H9 (cell line): ENCODE measurements around the gene ACER1. TPM values are rescaled to one million over a fixed set of nuclear protein-coding genes. Genes with fewer than 3 reads are reported as not detected.

Source experiments
- DNase-seq: peaks from one replicate; pipeline ENCODE4 v3.0.0-alpha.2; 2017
- H2AFZ ChIP-seq: one replicate; pipeline ENCODE4 v1.6.1; 2013; ENCODE audit warnings: mild to moderate bottlenecking, low read length, control low read depth, moderate library complexity
- H2AK5ac ChIP-seq: 2 replicates; pipeline ENCODE4 v1.6.1; 2013; ENCODE audit warnings: low read length, control low read depth, mixed read lengths; ENCODE audit not compliant: insufficient read length
- H2BK120ac ChIP-seq: one replicate; pipeline ENCODE4 v1.6.1; 2013; ENCODE audit warnings: low read depth, mild to moderate bottlenecking, low read length, control low read depth, inconsistent platforms; ENCODE audit not compliant: poor library complexity, severe bottlenecking
- H2BK12ac ChIP-seq: 2 replicates; pipeline ENCODE4 v1.6.1; 2013; ENCODE audit warnings: low read length, control low read depth, mixed read lengths, low read depth; ENCODE audit not compliant: insufficient read length
- H2BK15ac ChIP-seq: 2 replicates; pipeline ENCODE4 v1.6.1; 2013; ENCODE audit warnings: low read depth, low read length, control low read depth
- H2BK20ac ChIP-seq: one replicate; pipeline ENCODE4 v1.6.1; 2013; ENCODE audit warnings: low read depth, mild to moderate bottlenecking, low read length, control low read depth, inconsistent platforms; ENCODE audit not compliant: poor library complexity, severe bottlenecking
- H2BK5ac ChIP-seq: 2 replicates; pipeline ENCODE4 v1.6.1; 2013; ENCODE audit warnings: low read length, control low read depth, mixed read lengths; ENCODE audit not compliant: insufficient read length
- H3K14ac ChIP-seq: 2 replicates; pipeline ENCODE4 v1.6.1; 2013; ENCODE audit warnings: low read length, control low read depth; ENCODE audit not compliant: insufficient read depth
- H3K18ac ChIP-seq: 2 replicates; pipeline ENCODE4 v1.6.1; 2013; ENCODE audit warnings: low read depth, mild to moderate bottlenecking, mixed read lengths, low read length, control low read depth; ENCODE audit not compliant: insufficient read length
- H3K23ac ChIP-seq: 2 replicates; pipeline ENCODE4 v1.6.1; 2013; ENCODE audit warnings: low read length, control low read depth, mixed read lengths, low read depth; ENCODE audit not compliant: insufficient read length
- H3K23me2 ChIP-seq: 2 replicates; pipeline ENCODE4 v1.6.1; 2013; ENCODE audit warnings: low read depth, mild to moderate bottlenecking, mixed read lengths, low read length, control low read depth; ENCODE audit not compliant: insufficient read length, poor library complexity, severe bottlenecking
- H3K27ac ChIP-seq: 2 replicates; pipeline ENCODE4 v1.5.1; 2013; ENCODE audit warnings: low read length, control low read depth, mixed read lengths, low read depth; ENCODE audit not compliant: insufficient read length
- H3K27me3 ChIP-seq: 2 replicates; pipeline ENCODE4 v1.6.1; 2013; ENCODE audit warnings: low read length, control low read depth, inconsistent platforms; ENCODE audit not compliant: insufficient read depth
- H3K4ac ChIP-seq: 2 replicates; pipeline ENCODE4 v1.6.1; 2013; ENCODE audit warnings: low read depth, mild to moderate bottlenecking, control low read depth, inconsistent platforms, low read length, moderate library complexity
- H3K4me1 ChIP-seq: 2 replicates; pipeline ENCODE4 v1.6.1; 2013; ENCODE audit warnings: low read length, control low read depth, inconsistent platforms; ENCODE audit not compliant: insufficient read depth
- H3K4me2 ChIP-seq: 2 replicates; pipeline ENCODE4 v1.6.1; 2013; ENCODE audit warnings: low read length, control low read depth, mixed read lengths; ENCODE audit not compliant: insufficient read length, insufficient read depth
- H3K56ac ChIP-seq: 2 replicates; pipeline ENCODE4 v1.6.1; 2013; ENCODE audit warnings: low read depth, mild to moderate bottlenecking, mixed read lengths, low read length, control low read depth; ENCODE audit not compliant: insufficient read length
- H3K79me1 ChIP-seq: 2 replicates; pipeline ENCODE4 v1.6.1; 2013; ENCODE audit warnings: low read depth, mild to moderate bottlenecking, moderate library complexity, low read length, control low read depth, inconsistent platforms; ENCODE audit not compliant: insufficient read depth, poor library complexity, severe bottlenecking
- H3K79me2 ChIP-seq: 2 replicates; pipeline ENCODE4 v1.6.1; 2013; ENCODE audit warnings: low read length, control low read depth, inconsistent platforms; ENCODE audit not compliant: insufficient read depth
- H3K9ac ChIP-seq: 2 replicates; pipeline ENCODE4 v1.6.1; 2013; ENCODE audit warnings: low read length, control low read depth, mixed read lengths; ENCODE audit not compliant: insufficient read length; ENCODE audit errors: extremely low read depth
- H3K9me3 ChIP-seq: one replicate; pipeline ENCODE4 v1.6.1; 2013; ENCODE audit warnings: low read depth, low read length, inconsistent platforms; ENCODE audit not compliant: control insufficient read depth
- H3T11ph ChIP-seq: one replicate; pipeline ENCODE4 v1.6.1; 2013; ENCODE audit warnings: mild to moderate bottlenecking, low read length, control low read depth, inconsistent platforms
- H4K20me1 ChIP-seq: one replicate; pipeline ENCODE4 v1.6.1; 2013; ENCODE audit not compliant: control insufficient read depth, insufficient read length, insufficient read depth
- H4K5ac ChIP-seq: 2 replicates; pipeline ENCODE4 v1.6.1; 2013; ENCODE audit warnings: low read depth, mild to moderate bottlenecking, mixed read lengths, low read length, control low read depth; ENCODE audit not compliant: insufficient read length
- H4K8ac ChIP-seq: replicated peaks from 2 replicates; pipeline ENCODE4 v1.6.1; 2013; ENCODE audit warnings: low read length, control low read depth, mixed read lengths, low read depth; ENCODE audit not compliant: insufficient read length
- H4K91ac ChIP-seq: 2 replicates; pipeline ENCODE4 v1.6.1; 2013; ENCODE audit warnings: low read depth, mild to moderate bottlenecking, moderate library complexity, mixed read lengths, low read length, control low read depth; ENCODE audit not compliant: insufficient read length
- H3K27ac Mint-ChIP-seq, 3 experiments: 2 replicates in 2 of 3; 3 replicates in 1 of 3; pipeline ENCODE4 v1.8.0; 2020 to 2021; ENCODE audit warnings: mixed read lengths in 3 of 3, mild to moderate bottlenecking in 1 of 3, moderate library complexity in 1 of 3
- H3K27me3 Mint-ChIP-seq: 2 replicates; pipeline ENCODE4 v1.8.0; 2021; ENCODE audit warnings: low read depth, mild to moderate bottlenecking, moderate library complexity, mixed read lengths
- H3K36me3 Mint-ChIP-seq, 3 experiments: 2 replicates in 2 of 3; 3 replicates in 1 of 3; pipeline ENCODE4 v1.8.0; 2020 to 2021; ENCODE audit warnings: low read depth in 3 of 3, mixed read lengths in 3 of 3; ENCODE audit not compliant: insufficient read depth in 1 of 3
- H3K4me1 Mint-ChIP-seq, 2 experiments: 2 replicates each; pipeline ENCODE4 v1.8.0; 2020; ENCODE audit warnings: mixed read lengths in 2 of 2
- H3K4me3 Mint-ChIP-seq, 2 experiments: 2 replicates in 1 of 2; 3 replicates in 1 of 2; pipeline ENCODE4 v1.8.0; 2020 to 2021; ENCODE audit warnings: mild to moderate bottlenecking in 2 of 2, mixed read lengths in 2 of 2, moderate library complexity in 1 of 2
- H3K9me3 Mint-ChIP-seq, 2 experiments: 2 replicates in 1 of 2; 3 replicates in 1 of 2; pipeline ENCODE4 v1.8.0; 2020; ENCODE audit warnings: mild to moderate bottlenecking in 2 of 2, mixed read lengths in 2 of 2, moderate library complexity in 1 of 2
- WGBS: extraction: QIAGEN DNeasy Blood & Tissue Kit; methylation state at CpG from one replicate; pipeline ENCODE4 v1.1.7; 2013; ENCODE audit warnings: missing lambda C conversion rate, low lambda C conversion rate, mixed read lengths; ENCODE audit not compliant: insufficient read length; ENCODE audit errors: extremely low coverage; 5-methylcytosine and 5-hydroxymethylcytosine counted together
- total RNA-seq: library from RNA; stranded (reverse); gene quantifications from 2 replicates; pipeline ENCODE4 v1.2.1, GENCODE V29; 2021
- TF ChIP-seq, protein P1 (sequence below): fragments of 200-600 bp; sonication (generic); conservative IDR thresholded peaks from 3 replicates; pipeline ENCODE4 v1.8.0; 2021; ENCODE audit warnings: antibody characterized with exemption, mild to moderate bottlenecking

Gene ACER1
- total RNA-seq, 1 experiment from 2014 or later = not detected

DNA sequence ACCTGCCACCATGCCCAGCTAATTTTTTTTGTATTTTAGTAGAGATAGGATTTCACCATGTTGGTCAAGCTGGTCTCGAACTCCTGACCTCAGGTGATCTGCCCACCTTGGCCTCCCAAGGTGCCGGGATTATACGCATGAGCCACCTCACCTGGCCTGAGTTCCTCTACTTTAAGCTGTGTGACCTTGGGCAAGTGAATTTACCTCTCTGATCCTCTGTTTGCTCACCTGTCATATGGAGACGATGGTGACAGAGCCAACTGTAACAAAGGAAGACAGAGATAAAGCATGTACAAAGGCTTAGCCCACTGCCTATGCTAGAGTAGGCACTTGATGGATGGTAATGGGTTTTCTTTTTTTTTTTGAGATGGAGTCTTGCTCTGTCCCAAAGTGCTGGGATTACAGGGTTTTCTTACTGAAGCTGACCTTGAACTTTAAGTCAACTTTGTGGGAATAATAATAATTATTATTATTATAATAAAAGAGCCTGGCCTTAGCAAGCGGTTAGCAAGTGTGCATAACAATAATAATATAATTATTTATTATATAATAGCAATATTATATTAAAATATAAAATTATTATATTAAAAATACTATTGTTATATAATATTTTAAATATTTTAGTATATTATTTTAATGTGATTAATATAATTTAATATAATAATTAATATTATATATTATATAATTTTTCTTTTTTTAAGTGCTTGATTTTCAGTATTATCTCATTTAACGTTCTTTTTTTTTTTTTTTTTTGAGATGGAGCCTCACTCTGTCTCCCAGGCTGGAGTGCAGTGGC, 1.3 kb upstream of the ACER1 start:
- no peak overlapping the region for H3K27ac ChIP-seq
- no peaks in the 10 kb centered on the region for H3K27me3 ChIP-seq
- no peak overlapping the region for H2BK120ac ChIP-seq
- H2BK12ac ChIP-seq = no peak overlapping the region
- H2BK15ac ChIP-seq = no peak overlapping the region
- Mint-ChIP-seq H3K4me1 (no peaks in the 10 kb centered on the region), H3K27me3 (no peaks in the 10 kb centered on the region; the same call in 1 of the 2 replicates), H3K27ac (no peak overlapping the region), H3K9me3 (peaks cover 0 to 7% of the 10 kb centered on the region in 2 experiments; a peak in 1 of 5 replicates), H3K36me3 (no peaks in the 10 kb centered on the region; a peak in 1 of 7 replicates), H3K4me3 (no peak overlapping the region)
- no peaks in the 10 kb centered on the region for H3K23me2 ChIP-seq
- no peaks in the 10 kb centered on the region for H3K4me1 ChIP-seq
- H4K5ac ChIP-seq = no peak overlapping the region
- no peaks in the 10 kb centered on the region for H3K9me3 ChIP-seq
- H4K91ac ChIP-seq = no peak overlapping the region
- no peak overlapping the region for H3K4ac ChIP-seq
- H3K23ac ChIP-seq = no peak overlapping the region
- no peak overlapping the region for H3T11ph ChIP-seq
- H4K8ac ChIP-seq = no peak overlapping the region
- no peak overlapping the region for H2BK5ac ChIP-seq
- H3K56ac ChIP-seq = no peak overlapping the region
- H2BK20ac ChIP-seq = no peak overlapping the region
- no CpG with 5 or more reads among the region's 6 CpGs for WGBS
- TF ChIP-seq, protein P1, sequence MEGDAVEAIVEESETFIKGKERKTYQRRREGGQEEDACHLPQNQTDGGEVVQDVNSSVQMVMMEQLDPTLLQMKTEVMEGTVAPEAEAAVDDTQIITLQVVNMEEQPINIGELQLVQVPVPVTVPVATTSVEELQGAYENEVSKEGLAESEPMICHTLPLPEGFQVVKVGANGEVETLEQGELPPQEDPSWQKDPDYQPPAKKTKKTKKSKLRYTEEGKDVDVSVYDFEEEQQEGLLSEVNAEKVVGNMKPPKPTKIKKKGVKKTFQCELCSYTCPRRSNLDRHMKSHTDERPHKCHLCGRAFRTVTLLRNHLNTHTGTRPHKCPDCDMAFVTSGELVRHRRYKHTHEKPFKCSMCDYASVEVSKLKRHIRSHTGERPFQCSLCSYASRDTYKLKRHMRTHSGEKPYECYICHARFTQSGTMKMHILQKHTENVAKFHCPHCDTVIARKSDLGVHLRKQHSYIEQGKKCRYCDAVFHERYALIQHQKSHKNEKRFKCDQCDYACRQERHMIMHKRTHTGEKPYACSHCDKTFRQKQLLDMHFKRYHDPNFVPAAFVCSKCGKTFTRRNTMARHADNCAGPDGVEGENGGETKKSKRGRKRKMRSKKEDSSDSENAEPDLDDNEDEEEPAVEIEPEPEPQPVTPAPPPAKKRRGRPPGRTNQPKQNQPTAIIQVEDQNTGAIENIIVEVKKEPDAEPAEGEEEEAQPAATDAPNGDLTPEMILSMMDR = no peak
- no peaks in the 10 kb centered on the region for H4K20me1 ChIP-seq
- H3K18ac ChIP-seq = no peak overlapping the region
- H3K14ac ChIP-seq = no peak overlapping the region
- no peak for DNase-seq
- no peaks in the 10 kb centered on the region for H3K79me2 ChIP-seq
- H3K9ac ChIP-seq = no peak overlapping the region
- H3K79me1 ChIP-seq = no peaks in the 10 kb centered on the region
- no peak overlapping the region for H2AFZ ChIP-seq
- H2AK5ac ChIP-seq = no peak overlapping the region
- H3K4me2 ChIP-seq = no peak overlapping the region
